ENCODE measurements around the gene SPATS1.

Gene SPATS1

GRCh38 chr6:44388887-44389286, 46.4 kb downstream of the SPATS1 start:
- TF ChIP-seq JUND (IDR thresholded peaks at IDR 0.05; ENCODE audit: low read depth) = no peak
- in situ Hi-C loops (cut with HindIII; ENCODE audit: low pct_unique_long_range_greater_than_20kb, low sequenced_read_pairs) = no loop called here
- DNase-seq (ENCODE audit: low read depth in 1 of 2, low spot score in 1 of 2) = peak in 1 of 2 experiments; percentile 27

DNA sequence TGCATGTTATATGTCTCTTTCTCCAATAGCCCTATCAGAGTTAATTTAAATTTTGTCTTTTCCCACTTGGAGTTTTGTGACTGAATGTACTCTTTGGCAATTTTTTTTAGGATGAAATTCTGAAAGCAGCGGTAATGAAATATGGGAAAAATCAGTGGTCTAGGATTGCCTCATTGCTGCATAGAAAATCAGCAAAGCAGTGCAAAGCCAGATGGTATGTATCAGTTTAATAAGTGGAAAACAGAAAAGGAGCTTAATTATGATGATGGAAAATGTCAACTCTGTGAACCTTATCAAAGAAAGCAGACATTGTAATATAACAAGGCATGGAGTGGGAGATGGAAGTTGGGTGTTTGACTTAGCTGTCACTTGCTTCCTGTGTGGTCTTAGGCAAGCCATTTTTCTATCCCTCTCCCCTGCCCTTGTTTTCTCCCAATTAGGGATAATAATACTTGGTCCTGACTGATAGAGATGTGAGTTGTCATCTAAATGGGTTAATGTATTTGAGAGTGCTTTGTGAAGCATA, 47.8 kb downstream of the SPATS1 start:
- TF ChIP-seq JUND (IDR thresholded peaks at IDR 0.05; ENCODE audit: low read depth) = no peak
- in situ Hi-C loops (cut with HindIII; ENCODE audit: low pct_unique_long_range_greater_than_20kb, low sequenced_read_pairs) = no loop called here

More for the DNA sequence above, 47.8 kb downstream of the SPATS1 start:
- DNase-seq (ENCODE audit: low read depth in 1 of 2, low spot score in 1 of 2) = no peak

All from T47D (cell line).